ENCODE measurements around the gene TGM1. TPM values are rescaled to one million over a fixed set of nuclear protein-coding genes. Genes with fewer than 3 reads are reported as not detected.

TGM1 gene
- total and polyA plus RNA-seq, 2 donors (not counting 1 experiment from before 2014, with no cell fraction given) = 0.83 to 1.4 TPM

DNA sequence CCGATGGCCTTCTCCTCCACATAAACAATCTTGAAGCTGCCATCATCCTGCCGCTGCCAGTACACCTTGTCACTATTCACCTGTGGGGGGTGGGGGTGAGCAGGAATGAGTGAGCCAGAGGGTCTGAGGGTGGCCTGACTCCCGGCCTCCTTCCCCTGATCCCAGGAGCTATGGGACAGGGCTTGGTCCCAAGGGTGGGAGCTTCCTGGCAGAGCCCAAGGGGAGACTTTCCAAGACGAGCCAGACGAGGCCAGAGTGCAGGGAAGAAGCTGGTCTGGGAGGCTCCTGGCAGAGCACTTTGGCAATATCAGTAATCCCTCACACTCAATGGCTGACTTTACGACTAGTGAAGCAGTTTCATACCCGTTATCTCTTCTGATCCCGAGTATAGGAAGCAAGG lies 7.5 kb downstream of the TGM1 start:
- Histone ChIP-seq H4K20me1 (ENCODE audit: control insufficient read depth, extremely low read depth, insufficient read depth, low read length) (no peaks in the 10 kb centered on the region), H3K36me3 (ENCODE audit: control insufficient read depth, insufficient read depth, low read length) (no peaks in the 10 kb centered on the region), H3K4me3 (replicated peaks in 1 of 4; ENCODE audit: control extremely low read depth in 1 of 4, insufficient read depth in 1 of 4, low read depth in 3 of 4, low read length in 4 of 4) (no peak overlapping the region), H3K9ac (ENCODE audit: insufficient read depth, low read length) (no peak overlapping the region), H3K27me3 (ENCODE audit: control insufficient read depth, insufficient read depth, low read length) (no peaks in the 10 kb centered on the region), H3K4me1 (ENCODE audit: control insufficient read depth, extremely low read depth, insufficient read depth, low read length) (no peaks in the 10 kb centered on the region), H2AFZ (ENCODE audit: low read length) (no peak overlapping the region), H3K9me3 (ENCODE audit: control insufficient read depth, insufficient read depth, low read depth, low read length) (no peaks in the 10 kb centered on the region), H3K27ac (ENCODE audit: insufficient read depth, low read length) (no peak overlapping the region), H3K79me2 (ENCODE audit: control insufficient read depth, insufficient read depth, low read length) (no peaks in the 10 kb centered on the region), H3K4me2 (ENCODE audit: extremely low read depth, insufficient read depth, low read length) (no peak overlapping the region)
- DNase-seq (ENCODE audit: low read depth in 2 of 2) = no peak
- TF ChIP-seq, protein P1, sequence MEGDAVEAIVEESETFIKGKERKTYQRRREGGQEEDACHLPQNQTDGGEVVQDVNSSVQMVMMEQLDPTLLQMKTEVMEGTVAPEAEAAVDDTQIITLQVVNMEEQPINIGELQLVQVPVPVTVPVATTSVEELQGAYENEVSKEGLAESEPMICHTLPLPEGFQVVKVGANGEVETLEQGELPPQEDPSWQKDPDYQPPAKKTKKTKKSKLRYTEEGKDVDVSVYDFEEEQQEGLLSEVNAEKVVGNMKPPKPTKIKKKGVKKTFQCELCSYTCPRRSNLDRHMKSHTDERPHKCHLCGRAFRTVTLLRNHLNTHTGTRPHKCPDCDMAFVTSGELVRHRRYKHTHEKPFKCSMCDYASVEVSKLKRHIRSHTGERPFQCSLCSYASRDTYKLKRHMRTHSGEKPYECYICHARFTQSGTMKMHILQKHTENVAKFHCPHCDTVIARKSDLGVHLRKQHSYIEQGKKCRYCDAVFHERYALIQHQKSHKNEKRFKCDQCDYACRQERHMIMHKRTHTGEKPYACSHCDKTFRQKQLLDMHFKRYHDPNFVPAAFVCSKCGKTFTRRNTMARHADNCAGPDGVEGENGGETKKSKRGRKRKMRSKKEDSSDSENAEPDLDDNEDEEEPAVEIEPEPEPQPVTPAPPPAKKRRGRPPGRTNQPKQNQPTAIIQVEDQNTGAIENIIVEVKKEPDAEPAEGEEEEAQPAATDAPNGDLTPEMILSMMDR (conservative IDR thresholded peaks at IDR 0.05 in 1 of 2, IDR thresholded peaks at IDR 0.05 in 1 of 2; ENCODE audit: low read depth in 1 of 2, low read length in 2 of 2) = no peak
- TF ChIP-seq EZH2 (IDR thresholded peaks at IDR 0.05; ENCODE audit: low read length, missing control alignments) = no peak

DNA sequence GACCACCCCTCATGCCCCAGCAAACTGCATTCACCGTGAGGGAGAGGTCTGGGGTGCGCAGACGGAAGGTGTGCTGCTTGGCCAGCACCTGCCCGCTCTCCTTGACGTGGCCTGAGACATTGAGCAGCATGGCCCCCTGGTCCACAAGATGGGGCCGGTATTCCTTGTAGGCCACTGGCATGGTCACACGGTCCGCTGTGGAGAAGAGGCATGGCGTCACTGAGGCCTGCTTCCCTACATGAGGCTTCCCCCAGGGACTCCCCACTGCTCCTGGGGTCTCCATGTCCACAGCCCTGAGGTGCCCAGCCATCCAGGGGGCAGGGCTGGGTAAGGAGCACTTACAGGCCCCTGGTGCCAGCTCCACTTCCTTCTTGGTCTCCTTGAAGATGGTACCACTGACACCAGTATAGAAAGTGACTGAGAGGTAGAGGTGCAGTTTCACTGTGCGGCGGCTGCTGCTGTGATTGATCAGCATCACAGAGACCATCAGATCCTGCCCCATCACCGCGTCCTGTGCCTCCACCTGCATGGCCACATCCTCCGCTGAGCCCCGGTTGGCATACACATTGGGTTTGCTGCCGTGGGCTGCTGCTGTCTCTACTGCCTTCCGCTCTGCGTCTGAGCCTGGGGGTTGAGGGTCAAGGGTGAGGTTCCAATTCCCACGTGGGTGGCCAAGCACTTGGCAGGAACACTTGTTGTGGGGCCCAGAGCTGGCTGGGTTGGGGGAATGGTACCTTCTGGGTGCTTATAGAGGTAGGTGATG lies 8.2 kb downstream of the TGM1 start:
- Histone ChIP-seq H3K4me1 (ENCODE audit: control insufficient read depth, extremely low read depth, insufficient read depth, low read length) (no peaks in the 10 kb centered on the region), H3K36me3 (ENCODE audit: control insufficient read depth, insufficient read depth, low read length) (no peaks in the 10 kb centered on the region), H3K9me3 (ENCODE audit: control insufficient read depth, insufficient read depth, low read depth, low read length) (no peaks in the 10 kb centered on the region), H4K20me1 (ENCODE audit: control insufficient read depth, extremely low read depth, insufficient read depth, low read length) (no peaks in the 10 kb centered on the region), H3K9ac (ENCODE audit: insufficient read depth, low read length) (no peak overlapping the region), H3K27me3 (ENCODE audit: control insufficient read depth, insufficient read depth, low read length) (no peaks in the 10 kb centered on the region), H3K4me2 (ENCODE audit: extremely low read depth, insufficient read depth, low read length) (no peak overlapping the region), H2AFZ (ENCODE audit: low read length) (no peak overlapping the region), H3K4me3 (replicated peaks in 1 of 4; ENCODE audit: control extremely low read depth in 1 of 4, insufficient read depth in 1 of 4, low read depth in 3 of 4, low read length in 4 of 4) (no peak overlapping the region), H3K79me2 (ENCODE audit: control insufficient read depth, insufficient read depth, low read length) (no peaks in the 10 kb centered on the region), H3K27ac (ENCODE audit: insufficient read depth, low read length) (no peak overlapping the region)
- TF ChIP-seq EZH2 (IDR thresholded peaks at IDR 0.05; ENCODE audit: low read length, missing control alignments) = no peak
- TF ChIP-seq, protein P1 (conservative IDR thresholded peaks at IDR 0.05 in 1 of 2, IDR thresholded peaks at IDR 0.05 in 1 of 2; ENCODE audit: low read depth in 1 of 2, low read length in 2 of 2) = no peak
- no peak for DNase-seq (ENCODE audit: low read depth in 2 of 2)

DNA sequence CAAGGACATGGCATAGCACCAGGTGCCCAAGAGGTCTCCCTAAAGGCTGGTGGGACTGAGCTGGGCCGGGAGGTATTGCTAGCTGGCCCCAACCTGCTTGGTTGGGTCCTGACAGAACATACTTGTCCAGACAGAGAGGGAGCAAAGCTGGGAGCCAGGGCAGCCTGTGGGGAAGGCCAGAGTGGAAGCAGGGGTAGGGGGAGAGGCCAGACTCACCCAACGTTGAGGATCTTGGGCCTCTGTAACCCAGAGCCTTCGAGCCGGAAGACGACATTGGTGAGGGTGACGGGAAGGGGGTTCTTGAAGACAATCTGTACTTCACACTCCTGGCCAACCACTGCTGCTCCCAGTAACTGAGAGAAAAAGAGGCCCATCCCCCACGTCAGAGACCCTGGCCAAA lies 9.0 kb downstream of the TGM1 start:
- Histone ChIP-seq H3K4me3 (replicated peaks in 1 of 4; ENCODE audit: control extremely low read depth in 1 of 4, insufficient read depth in 1 of 4, low read depth in 3 of 4, low read length in 4 of 4) (no peak overlapping the region), H2AFZ (ENCODE audit: low read length) (no peak overlapping the region), H4K20me1 (ENCODE audit: control insufficient read depth, extremely low read depth, insufficient read depth, low read length) (no peaks in the 10 kb centered on the region), H3K27me3 (ENCODE audit: control insufficient read depth, insufficient read depth, low read length) (no peaks in the 10 kb centered on the region), H3K79me2 (ENCODE audit: control insufficient read depth, insufficient read depth, low read length) (no peaks in the 10 kb centered on the region), H3K9me3 (ENCODE audit: control insufficient read depth, insufficient read depth, low read depth, low read length) (no peaks in the 10 kb centered on the region), H3K27ac (ENCODE audit: insufficient read depth, low read length) (no peak overlapping the region), H3K9ac (ENCODE audit: insufficient read depth, low read length) (no peak overlapping the region), H3K4me2 (ENCODE audit: extremely low read depth, insufficient read depth, low read length) (no peak overlapping the region), H3K4me1 (ENCODE audit: control insufficient read depth, extremely low read depth, insufficient read depth, low read length) (no peaks in the 10 kb centered on the region), H3K36me3 (ENCODE audit: control insufficient read depth, insufficient read depth, low read length) (no peaks in the 10 kb centered on the region)
- TF ChIP-seq EZH2 (IDR thresholded peaks at IDR 0.05; ENCODE audit: low read length, missing control alignments) = no peak
- DNase-seq (ENCODE audit: low read depth in 2 of 2) = no peak
